Measurements from ENCODE around the gene TOPBP1. TPM values are rescaled to one million over a fixed set of nuclear protein-coding genes. Genes with fewer than 3 reads are reported as not detected.
"Not testable (repeated sequence)": the region's sequence is repeated elsewhere in the genome, so short reads cannot be mapped to it uniquely, and the experiment has no call there.

The TOPBP1 gene
- total and polyA plus RNA-seq, 4 donors = 27.5 to 49.0 (median 38.6) TPM

DNA sequence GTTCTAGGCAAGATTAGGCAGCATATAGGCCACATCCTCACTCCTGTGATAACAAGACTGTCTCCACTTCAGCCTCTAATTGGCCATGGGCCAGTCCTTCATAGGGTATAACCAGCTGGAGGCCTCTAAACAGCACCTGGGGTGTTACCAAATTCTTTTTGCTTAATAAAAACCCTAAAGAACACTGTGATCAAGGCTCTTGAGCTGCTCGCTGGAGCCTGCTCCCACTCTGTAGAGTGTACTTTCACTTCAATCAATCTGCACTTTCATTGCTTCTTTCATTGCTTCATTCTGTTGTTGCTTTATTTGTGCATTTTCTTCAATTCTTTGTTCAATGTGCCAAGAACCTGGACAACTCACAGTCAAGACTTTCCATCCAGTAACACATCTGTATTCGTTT is 36.2 kb upstream of the TOPBP1 start:
- no peak overlapping the region for H3K27ac ChIP-seq (ENCODE audit: low read depth, low read length)
- H3K4me3 ChIP-seq (ENCODE audit: low read depth, low read length) = no peak overlapping the region
- no peak for DNase-seq (ENCODE audit: low read depth in 4 of 6, low spot score in 6 of 6)
- H3K36me3 ChIP-seq (ENCODE audit: control insufficient read depth, insufficient read depth, low read length) = no peaks in the 10 kb centered on the region
- H3K27me3 ChIP-seq (ENCODE audit: control insufficient read depth, insufficient read depth, low read length) = no peaks in the 10 kb centered on the region
- H3K9me3 ChIP-seq (ENCODE audit: control insufficient read depth, insufficient read depth, low read length) = no peaks in the 10 kb centered on the region
- no peaks in the 10 kb centered on the region for H3K4me1 ChIP-seq (ENCODE audit: control insufficient read depth, insufficient read depth, low read length)
- WGBS (ENCODE audit: insufficient coverage) = 100% methylated on average over 1 of the region's 2 CpGs

DNA sequence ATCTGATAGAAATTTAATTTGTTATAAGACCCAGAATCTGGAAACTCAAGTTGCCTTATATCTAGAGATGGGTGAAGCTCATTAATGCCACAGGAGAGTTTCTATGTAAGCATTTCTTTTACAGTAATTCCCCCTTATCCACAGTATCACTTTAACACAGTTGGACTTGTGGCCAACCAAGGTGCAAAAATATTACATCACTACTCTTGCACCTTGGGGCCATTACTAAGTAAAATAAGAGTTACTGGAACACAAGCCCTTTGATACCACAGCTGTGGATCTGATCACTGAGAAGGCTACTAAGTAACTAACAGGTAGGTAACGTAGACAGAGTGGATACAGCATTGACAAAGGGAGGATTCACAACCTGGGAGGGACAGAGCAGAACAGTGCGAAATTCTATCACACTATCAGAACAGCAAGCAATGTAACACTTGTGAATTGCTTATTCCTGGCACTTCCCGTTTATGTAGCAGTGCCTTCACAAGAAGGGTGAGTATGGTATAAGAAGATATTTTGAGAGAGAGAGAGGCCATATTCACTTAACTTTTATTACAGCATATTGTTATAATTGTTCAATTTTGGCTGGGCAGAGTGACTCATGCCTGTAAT is 33.9 kb upstream of the TOPBP1 start:
- Histone ChIP-seq H3K27me3 (ENCODE audit: control insufficient read depth, insufficient read depth, low read length) (no peaks in the 10 kb centered on the region), H3K36me3 (ENCODE audit: control insufficient read depth, insufficient read depth, low read length) (no peaks in the 10 kb centered on the region), H3K4me3 (ENCODE audit: low read depth, low read length) (no peak overlapping the region), H3K4me1 (ENCODE audit: control insufficient read depth, insufficient read depth, low read length) (no peaks in the 10 kb centered on the region), H3K27ac (ENCODE audit: low read depth, low read length) (no peak overlapping the region), H3K9me3 (ENCODE audit: control insufficient read depth, insufficient read depth, low read length) (no peaks in the 10 kb centered on the region)
- no peak for DNase-seq (ENCODE audit: low read depth in 4 of 6, low spot score in 6 of 6)
- WGBS (ENCODE audit: insufficient coverage) = no CpG with 5 or more reads among the region's 3 CpGs

DNA sequence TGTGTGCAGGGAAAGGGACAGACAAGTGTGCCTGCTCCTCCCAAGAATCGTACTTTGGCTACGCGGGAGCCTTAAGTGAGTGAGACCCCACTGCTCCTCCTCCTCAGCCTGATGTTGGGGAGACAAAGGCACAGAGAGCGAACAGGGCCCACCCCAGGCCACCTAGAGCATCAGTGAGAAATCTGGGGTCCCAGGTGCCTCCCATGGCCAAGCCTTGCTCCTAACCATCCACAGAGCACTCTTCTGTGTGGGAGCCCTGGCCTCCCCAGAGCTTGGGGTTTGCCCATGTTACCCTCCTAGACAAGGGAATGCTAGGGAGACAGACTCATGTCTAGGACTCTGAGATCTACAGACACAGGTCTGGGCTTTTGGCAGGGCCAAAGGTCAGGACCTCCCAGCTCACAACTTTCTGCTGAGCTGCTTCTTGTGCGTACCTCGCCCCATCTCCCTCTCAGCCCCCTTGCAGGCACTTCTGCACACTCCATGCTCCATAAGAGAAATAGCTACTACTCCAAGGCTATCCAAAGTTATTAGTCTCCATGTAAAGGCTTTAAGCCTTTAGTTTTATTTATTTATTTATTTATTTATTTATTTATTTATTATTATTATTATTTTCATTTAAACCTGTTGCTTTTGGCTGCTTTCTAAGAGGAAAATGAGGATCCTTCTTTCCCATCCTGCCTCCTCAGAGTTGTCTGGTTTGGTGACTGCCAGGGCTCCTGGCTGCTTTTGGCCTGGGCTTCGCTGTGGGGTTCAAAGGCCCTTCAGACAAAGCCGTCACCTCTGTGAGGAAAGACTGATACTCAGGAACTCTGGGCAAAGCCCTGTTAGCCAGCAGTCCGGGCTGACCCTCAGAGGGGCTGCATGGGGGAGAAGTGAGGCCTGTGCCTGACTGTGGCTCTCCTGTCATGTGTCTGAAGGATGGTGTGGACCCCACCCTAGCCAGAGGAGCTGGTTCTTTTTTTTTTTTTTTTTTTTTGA is 32.8 kb upstream of the TOPBP1 start:
- Histone ChIP-seq H3K4me1 (ENCODE audit: control insufficient read depth, insufficient read depth, low read length) (no peaks in the 10 kb centered on the region), H3K9me3 (ENCODE audit: control insufficient read depth, insufficient read depth, low read length) (no peaks in the 10 kb centered on the region), H3K27me3 (ENCODE audit: control insufficient read depth, insufficient read depth, low read length) (no peaks in the 10 kb centered on the region), H3K36me3 (ENCODE audit: control insufficient read depth, insufficient read depth, low read length) (no peaks in the 10 kb centered on the region), H3K4me3 (ENCODE audit: low read depth, low read length) (no peak overlapping the region), H3K27ac (ENCODE audit: low read depth, low read length) (no peak overlapping the region)
- WGBS (ENCODE audit: insufficient coverage) = 90% methylated on average over 8 of the region's 9 CpGs
- DNase-seq (ENCODE audit: low read depth in 4 of 6, low spot score in 6 of 6) = no peak

DNA sequence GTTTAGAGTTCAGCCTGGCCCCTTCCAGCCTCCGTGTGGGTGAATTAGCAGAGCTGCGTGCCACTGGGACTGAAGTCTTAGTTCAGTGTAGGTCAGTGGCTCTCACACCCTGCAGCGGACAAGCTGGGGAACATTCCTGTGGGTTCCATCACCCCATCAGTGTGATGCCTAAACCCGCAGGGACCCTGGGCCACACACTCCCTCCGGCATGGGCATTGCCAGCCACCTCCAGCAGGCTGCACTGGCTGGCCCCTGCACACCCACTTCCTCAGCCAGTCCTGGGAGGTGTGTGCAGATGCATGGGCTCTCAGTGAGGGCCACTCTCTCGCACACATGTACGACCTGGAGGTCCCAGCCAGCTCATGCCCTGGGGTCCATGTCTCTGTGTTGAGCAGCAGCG is 32.1 kb upstream of the TOPBP1 start:
- no peaks in the 10 kb centered on the region for H3K27me3 ChIP-seq (ENCODE audit: control insufficient read depth, insufficient read depth, low read length)
- H3K36me3 ChIP-seq (ENCODE audit: control insufficient read depth, insufficient read depth, low read length) = no peaks in the 10 kb centered on the region
- no peak for DNase-seq (ENCODE audit: low read depth in 4 of 6, low spot score in 6 of 6)
- 82% methylated on average over 8 of the region's 8 CpGs for WGBS (ENCODE audit: insufficient coverage)
- H3K9me3 ChIP-seq (ENCODE audit: control insufficient read depth, insufficient read depth, low read length) = no peaks in the 10 kb centered on the region
- no peak overlapping the region for H3K27ac ChIP-seq (ENCODE audit: low read depth, low read length)
- H3K4me1 ChIP-seq (ENCODE audit: control insufficient read depth, insufficient read depth, low read length) = no peaks in the 10 kb centered on the region
- no peak overlapping the region for H3K4me3 ChIP-seq (ENCODE audit: low read depth, low read length)

DNA sequence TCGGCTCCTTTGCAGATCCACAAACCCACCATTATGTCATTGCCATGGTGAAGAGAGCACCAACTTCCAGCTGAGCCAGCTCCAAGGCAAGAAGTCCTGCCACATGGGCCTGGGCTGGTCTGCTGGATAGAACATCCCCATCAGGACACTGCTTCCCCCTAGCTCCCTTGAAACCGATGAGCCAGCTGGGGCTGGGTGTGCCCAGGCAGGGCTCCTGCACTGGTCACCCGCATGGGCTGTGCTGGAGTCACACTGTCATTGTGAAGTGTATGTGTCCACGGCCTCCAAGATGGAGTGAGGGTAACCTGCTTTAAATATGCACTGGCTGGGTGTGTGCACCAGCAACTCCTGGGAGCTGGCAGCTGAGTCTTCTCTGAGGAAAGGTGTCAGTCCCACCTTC is 31.0 kb upstream of the TOPBP1 start:
- WGBS (ENCODE audit: insufficient coverage) = 84% methylated on average over 3 of the region's 4 CpGs
- Histone ChIP-seq H3K4me3 (ENCODE audit: low read depth, low read length) (no peak overlapping the region), H3K4me1 (ENCODE audit: control insufficient read depth, insufficient read depth, low read length) (no peaks in the 10 kb centered on the region), H3K27me3 (ENCODE audit: control insufficient read depth, insufficient read depth, low read length) (no peaks in the 10 kb centered on the region), H3K27ac (ENCODE audit: low read depth, low read length) (no peak overlapping the region), H3K9me3 (ENCODE audit: control insufficient read depth, insufficient read depth, low read length) (no peaks in the 10 kb centered on the region), H3K36me3 (ENCODE audit: control insufficient read depth, insufficient read depth, low read length) (no peaks in the 10 kb centered on the region)
- no peak for DNase-seq (ENCODE audit: low read depth in 4 of 6, low spot score in 6 of 6)

DNA sequence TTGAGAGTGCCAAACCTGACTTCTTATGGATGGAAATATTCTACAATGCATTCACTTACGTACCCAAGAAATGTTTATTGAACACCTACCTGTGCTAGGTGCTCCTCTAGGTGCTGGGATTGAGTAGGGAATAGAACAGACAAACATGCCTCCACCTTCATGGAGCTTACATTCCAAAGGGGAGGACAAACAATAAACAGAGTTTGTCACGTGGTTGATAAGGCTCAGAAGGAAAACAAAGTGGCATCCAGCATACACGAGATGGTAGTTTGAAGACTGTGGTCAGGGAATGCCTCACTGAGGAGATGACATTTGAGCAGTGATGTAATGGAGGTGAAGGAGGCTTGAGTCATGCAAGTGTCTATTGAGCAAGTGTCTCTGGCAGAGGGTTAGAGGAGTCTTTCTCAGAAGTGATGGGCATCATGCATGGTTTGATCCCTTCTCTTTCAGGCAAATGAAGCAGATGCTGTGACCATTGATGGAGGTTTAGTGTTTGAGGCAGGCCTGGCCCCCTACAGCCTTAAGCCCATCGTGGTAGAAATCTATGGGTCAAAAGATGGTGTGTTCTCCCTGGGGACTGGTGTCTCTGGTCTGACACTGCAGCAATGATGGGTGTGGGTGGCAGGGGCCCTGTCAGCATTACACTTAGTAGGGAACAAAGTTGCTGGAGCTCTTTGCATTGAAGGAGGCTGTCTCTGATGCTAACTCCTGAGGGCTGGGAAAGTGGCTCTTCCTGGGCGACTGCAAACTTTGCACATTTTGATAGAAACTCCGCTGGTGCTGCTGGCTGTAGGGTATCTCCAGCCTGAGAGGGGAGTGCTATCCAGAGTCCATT is 29.7 kb upstream of the TOPBP1 start:
- Histone ChIP-seq H3K36me3 (ENCODE audit: control insufficient read depth, insufficient read depth, low read length) (no peaks in the 10 kb centered on the region), H3K9me3 (ENCODE audit: control insufficient read depth, insufficient read depth, low read length) (no peaks in the 10 kb centered on the region), H3K27me3 (ENCODE audit: control insufficient read depth, insufficient read depth, low read length) (no peaks in the 10 kb centered on the region), H3K4me1 (ENCODE audit: control insufficient read depth, insufficient read depth, low read length) (no peaks in the 10 kb centered on the region), H3K4me3 (ENCODE audit: low read depth, low read length) (no peak overlapping the region), H3K27ac (ENCODE audit: low read depth, low read length) (no peak overlapping the region)
- DNase-seq (ENCODE audit: low read depth in 4 of 6, low spot score in 6 of 6) = no peak
- 72% methylated on average over 5 of the region's 6 CpGs for WGBS (ENCODE audit: insufficient coverage)

DNA sequence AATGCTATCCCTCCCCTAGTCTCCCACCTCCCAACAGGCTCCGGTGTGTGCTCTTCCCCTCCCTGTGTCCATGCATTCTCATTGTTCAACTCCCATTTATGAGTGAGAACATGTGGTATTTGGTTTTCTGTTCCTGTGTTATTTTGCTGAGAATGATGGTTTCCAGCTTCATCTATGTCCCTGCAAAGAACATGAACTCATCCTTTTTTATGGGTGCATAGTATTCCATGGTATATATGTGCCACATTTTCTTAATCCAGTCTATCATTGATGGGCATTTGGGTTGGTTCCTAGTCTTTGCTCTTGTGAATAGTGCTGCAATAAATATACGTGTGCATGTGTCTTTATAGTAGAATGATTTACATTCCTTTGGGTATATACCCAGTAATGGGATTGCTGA is 16.3 kb upstream of the TOPBP1 start:
- H3K27ac ChIP-seq (ENCODE audit: low read depth, low read length); H3K4me3 ChIP-seq (ENCODE audit: low read depth, low read length); H3K36me3 ChIP-seq (ENCODE audit: control insufficient read depth, insufficient read depth, low read length); DNase-seq (ENCODE audit: low read depth in 4 of 6, low spot score in 6 of 6); H3K9me3 ChIP-seq (ENCODE audit: control insufficient read depth, insufficient read depth, low read length): not testable (repeated sequence)
- H3K27me3 ChIP-seq (ENCODE audit: control insufficient read depth, insufficient read depth, low read length) = peaks cover 22% of the 10 kb centered on the region
- WGBS (ENCODE audit: insufficient coverage) = no CpG with 5 or more reads among the region's 2 CpGs
- peaks cover 19% of the 10 kb centered on the region for H3K4me1 ChIP-seq (ENCODE audit: control insufficient read depth, insufficient read depth, low read length)

DNA sequence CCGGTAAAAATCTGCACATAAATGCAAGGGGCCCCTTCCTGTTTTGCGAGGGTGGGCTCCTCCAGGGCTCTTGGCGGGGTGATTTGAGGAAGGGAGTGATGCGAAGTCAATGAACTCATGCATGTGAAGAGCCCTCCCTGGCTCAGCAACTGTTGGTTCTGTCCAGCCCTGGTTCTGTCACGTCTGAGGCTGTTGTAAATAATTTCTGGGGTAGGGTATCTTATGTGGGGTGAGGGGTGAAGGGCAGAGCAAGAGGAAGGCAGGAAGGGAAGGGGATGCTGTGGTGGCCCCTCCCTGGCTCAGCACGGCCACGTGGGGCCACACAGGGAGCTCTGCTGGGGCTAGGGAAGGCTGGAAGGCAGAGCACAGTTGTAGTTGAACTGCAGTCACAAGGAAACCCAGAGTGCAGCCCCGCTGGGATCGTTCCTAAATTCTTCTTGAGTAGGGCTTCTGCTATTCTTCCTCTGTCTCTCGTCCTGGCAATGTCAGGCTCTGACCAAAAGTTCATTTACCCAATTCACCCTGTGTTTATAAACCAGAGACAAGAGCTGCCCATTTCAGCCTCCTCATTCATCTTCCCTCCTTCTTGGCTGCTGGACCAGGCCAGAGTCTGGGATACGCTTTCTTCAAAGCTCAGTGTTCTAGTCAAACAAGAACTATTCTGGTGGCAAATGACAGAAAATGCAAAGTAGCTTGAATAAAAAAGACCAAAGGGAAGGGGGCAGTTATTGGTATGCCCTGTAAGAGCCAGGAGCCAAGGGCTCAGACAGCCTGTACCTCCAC is 14.8 kb upstream of the TOPBP1 start:
- 35% methylated on average over 10 of the region's 11 CpGs for WGBS (ENCODE audit: insufficient coverage)
- Histone ChIP-seq H3K27ac (ENCODE audit: low read depth, low read length) (no peak overlapping the region), H3K36me3 (ENCODE audit: control insufficient read depth, insufficient read depth, low read length) (no peaks in the 10 kb centered on the region), H3K4me3 (ENCODE audit: low read depth, low read length) (no peak overlapping the region), H3K9me3 (ENCODE audit: control insufficient read depth, insufficient read depth, low read length) (no peaks in the 10 kb centered on the region), H3K4me1 (ENCODE audit: control insufficient read depth, insufficient read depth, low read length) (peaks cover 19% of the 10 kb centered on the region), H3K27me3 (ENCODE audit: control insufficient read depth, insufficient read depth, low read length) (peaks cover 22% of the 10 kb centered on the region)
- DNase-seq (ENCODE audit: low read depth in 4 of 6, low spot score in 6 of 6) = peak in 1 of 6 donors; percentile 36

Measured in spinal cord (tissue), 10 donors.